T1000 (cell line): ENCODE results near the gene LARP4.
"Not testable (repeated sequence)": the region's sequence is repeated elsewhere in the genome, so short reads cannot be mapped to it uniquely, and the experiment has no call there.

Experiments used
- DNase-seq: peaks from one replicate; lab custom pipeline; 2025; ENCODE audit warnings: mixed read lengths; lab: John Stamatoyannopoulos, UW

LARP4 gene

GRCh38 chr12:50400638-50401499 lies at the start of gene LARP4:
Gene LARP4 (plus strand): TSS chr12:50400885. CDS start chr12:50401011, 126 bp downstream.
- peak; percentile 91 for DNase-seq

- DNase-seq, result no peak
Measured at GRCh38 chr12:50351120-50352043, 49.3 kb upstream of the LARP4 start.

GRCh38 chr12:50353404-50353803 lies 47.3 kb upstream of the LARP4 start:
- DNase-seq, result no peak

- DNase-seq, result no peak
Measured at GRCh38 chr12:50353869-50354593, 46.7 kb upstream of the LARP4 start.

GRCh38 chr12:50354908-50355307 lies 45.8 kb upstream of the LARP4 start:
- DNase-seq, result no peak

- no peak for DNase-seq
Measured at GRCh38 chr12:50355365-50355764, 45.3 kb upstream of the LARP4 start.

GRCh38 chr12:50362671-50363070 lies 38.0 kb upstream of the LARP4 start:
- DNase-seq, result no peak

GRCh38 chr12:50363141-50363540 lies 37.5 kb upstream of the LARP4 start:
- no peak for DNase-seq

- DNase-seq, result no peak
Measured at GRCh38 chr12:50365709-50366406, 34.8 kb upstream of the LARP4 start.

GRCh38 chr12:50370672-50371071 lies 30.0 kb upstream of the LARP4 start:
- not testable (repeated sequence) for DNase-seq

- DNase-seq, result no peak
Measured at GRCh38 chr12:50375802-50376201, 24.9 kb upstream of the LARP4 start.

GRCh38 chr12:50380761-50381325 lies 19.8 kb upstream of the LARP4 start:
- no peak for DNase-seq

- DNase-seq, result no peak
Measured at GRCh38 chr12:50387487-50387886, 13.2 kb upstream of the LARP4 start.

- DNase-seq, result no peak
Measured at GRCh38 chr12:50387972-50388478, 12.7 kb upstream of the LARP4 start.

GRCh38 chr12:50388793-50389192 lies 11.9 kb upstream of the LARP4 start:
- DNase-seq, result not testable (repeated sequence)

- no peak for DNase-seq
Measured at GRCh38 chr12:50390316-50390741, 10.4 kb upstream of the LARP4 start.

GRCh38 chr12:50394469-50395029 lies 6.1 kb upstream of the LARP4 start:
- no peak for DNase-seq

GRCh38 chr12:50397117-50397650 lies 3.5 kb upstream of the LARP4 start:
- DNase-seq, result no peak

GRCh38 chr12:50398931-50399330 lies 1.8 kb upstream of the LARP4 start:
- no peak for DNase-seq

- DNase-seq, result no peak
Measured at GRCh38 chr12:50400104-50400637, 514 bp upstream of the LARP4 start.
